NCI-H345 treated with DMSO at 0.1 percent for 48 hours (cell line): Measurements from ENCODE around the gene GDPD3.
"Not testable (repeated sequence)": the region's sequence is repeated elsewhere in the genome, so short reads cannot be mapped to it uniquely, and the experiment has no call there.

ENCODE experiments used
- DNase-seq: peaks from one replicate; lab custom pipeline; 2025; ENCODE audit not compliant: unreplicated experiment; lab: John Stamatoyannopoulos, UW

The GDPD3 gene

DNA sequence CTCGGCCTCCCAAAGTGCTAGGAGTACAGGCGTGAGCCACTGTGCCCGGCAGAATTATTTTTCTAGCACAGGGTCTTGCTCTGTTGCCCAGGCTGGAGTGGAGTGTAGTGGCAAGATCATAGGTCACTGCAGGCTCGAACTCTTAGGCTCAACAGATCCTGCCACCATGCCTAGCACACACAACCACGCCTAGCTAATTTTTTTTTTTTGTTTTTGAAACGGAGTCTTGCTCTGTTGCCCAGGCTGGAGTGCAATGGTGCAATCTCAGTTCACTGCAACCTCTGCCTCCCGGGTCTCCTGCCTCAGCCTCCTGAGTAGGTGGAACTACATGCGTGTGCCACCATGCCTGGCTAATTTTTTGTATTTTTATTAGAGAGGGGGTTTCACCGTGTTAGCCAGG, 12.4 kb upstream of the GDPD3 start:
- DNase-seq, result not testable (repeated sequence)

DNA sequence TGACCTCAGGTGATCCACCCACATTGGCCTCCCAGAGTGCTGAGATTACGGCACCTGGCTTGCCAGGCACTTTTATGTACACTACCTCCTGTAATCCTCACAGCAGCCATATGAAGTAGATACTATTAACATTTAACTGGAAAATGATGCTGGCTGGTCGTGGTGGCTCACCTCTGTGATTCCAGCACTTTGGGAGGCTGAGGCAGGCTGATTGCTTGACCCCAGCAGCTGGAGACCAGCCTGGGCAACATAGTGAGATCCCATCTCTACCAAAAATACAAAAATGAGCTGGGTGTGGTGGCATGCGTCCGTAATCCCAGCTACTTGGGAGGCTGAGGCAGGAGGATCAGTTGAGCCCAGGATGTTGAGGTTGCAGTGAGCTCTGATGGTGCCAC, 11.6 kb upstream of the GDPD3 start:
- no peak for DNase-seq

DNA sequence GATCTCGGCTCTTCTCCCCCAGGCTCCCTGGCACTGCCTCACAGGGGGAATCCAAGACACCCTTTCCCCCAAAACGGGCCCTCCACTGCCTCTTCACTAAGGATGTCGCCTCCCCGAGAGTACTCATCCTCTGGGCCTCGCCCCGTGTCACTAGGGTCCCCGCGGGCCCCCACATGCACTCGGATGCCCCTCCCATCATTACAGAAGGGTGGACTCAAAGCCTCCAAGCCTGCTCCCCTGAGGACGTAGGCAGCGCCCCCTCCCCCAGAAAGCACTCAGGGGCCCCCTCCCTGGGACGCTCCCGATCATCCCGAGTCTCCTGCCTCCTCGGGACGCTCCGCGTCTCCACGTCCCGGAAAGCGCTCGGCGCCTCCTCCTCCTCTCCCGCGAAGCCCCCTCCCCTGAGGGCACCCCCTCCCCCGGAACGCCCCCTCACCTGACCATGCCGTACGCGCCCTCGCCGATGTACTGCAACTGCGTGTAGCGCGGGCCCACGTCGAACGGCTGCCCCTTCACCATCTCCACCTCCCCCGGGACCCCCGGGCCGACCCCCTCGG, 9.3 kb upstream of the GDPD3 start:
- no peak for DNase-seq

DNA sequence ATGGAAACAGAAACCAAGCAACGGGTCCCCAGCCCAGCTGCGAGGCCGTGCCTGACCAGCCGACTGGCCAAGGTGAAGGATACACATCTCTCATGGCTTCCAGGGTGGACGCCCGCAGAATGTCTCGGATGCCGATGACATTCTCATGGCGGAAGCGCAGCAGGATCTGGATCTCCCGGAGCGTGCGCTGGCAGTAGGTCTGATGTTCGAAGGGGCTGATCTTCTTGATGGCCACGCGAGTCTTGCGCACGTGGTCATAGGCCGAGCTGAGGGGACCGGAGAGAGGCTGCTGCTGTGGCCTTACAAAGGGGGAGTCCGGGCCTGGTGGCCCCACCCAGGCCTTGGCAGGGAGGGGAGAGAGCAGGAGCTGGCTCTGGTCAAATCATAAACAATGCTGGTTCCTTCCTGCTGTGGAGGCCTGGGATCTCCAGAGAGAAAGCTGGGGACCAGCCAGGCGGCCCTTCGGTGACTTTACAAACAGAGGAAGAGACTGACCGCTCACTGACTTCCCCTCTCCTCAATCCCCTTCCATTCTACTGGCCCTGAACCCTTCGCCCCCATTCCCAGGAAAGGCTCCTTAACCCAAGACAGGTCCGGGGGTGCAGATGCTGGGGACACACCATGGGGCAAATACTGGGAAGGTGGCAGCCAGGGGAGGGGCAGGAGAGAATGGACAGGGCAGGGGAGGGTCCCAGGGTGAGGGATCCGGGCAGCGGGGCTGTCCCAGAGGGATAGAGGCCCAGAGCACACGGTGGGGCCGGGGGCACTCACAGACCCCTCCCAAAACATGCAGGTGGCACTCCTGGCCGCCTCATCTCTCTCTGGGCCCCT, 8.6 kb upstream of the GDPD3 start:
- no peak for DNase-seq

DNA sequence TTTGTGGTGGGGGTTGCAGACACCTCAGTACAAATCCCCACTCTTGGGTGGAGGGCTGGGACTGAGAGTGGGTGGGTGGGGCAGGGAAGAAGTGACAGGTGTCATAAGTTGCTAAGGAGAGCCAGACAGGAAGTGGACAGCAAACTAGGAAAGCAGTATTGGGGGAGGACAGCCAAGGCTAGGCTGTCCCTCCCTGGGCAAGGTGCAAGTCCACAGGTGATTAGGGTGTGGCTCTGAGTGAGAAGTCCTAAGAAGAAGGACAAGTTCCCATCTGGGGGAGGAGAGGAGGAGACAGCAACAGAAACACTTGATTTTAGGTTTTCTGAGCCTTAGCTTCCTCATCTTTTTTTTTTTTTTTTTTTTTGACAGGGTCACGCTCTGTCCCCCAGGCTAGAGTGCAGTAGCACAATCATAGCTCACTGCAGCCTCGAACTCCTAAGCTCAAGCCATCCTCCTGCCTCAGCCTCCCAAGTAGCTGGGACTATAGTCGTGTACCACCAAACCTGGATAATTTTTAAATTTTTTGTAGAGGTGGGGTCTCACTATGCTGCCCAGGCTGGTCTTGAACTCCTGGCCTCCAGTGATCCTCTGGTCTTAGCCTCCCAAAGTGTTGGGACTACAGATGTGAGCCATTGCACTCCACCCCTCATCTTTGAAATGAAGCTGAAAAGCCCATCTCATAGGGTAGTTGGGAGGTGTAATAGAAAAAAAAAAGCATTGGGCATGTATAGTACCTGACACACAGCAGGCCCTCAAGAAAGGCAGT, 7.2 kb upstream of the GDPD3 start:
- DNase-seq, result no peak

DNA sequence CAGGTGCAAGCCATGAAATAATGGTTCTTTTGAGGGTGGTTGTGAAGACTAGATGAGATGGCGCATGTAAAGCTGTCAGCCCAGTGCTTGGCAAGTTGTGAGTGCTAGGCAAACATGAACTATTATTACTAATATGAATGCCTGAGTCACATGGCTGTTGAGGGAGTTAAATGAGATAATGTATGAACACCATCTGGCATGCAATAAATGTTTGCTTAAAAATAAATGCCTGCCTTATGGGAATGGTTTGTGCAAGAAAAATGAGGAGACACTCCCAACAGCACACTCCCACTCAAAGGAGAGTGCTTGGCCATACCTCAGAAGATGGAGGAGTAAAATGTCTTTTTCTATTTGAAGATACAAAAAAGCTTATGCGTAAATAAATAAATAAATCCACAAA, 6.1 kb upstream of the GDPD3 start:
- DNase-seq, result no peak

DNA sequence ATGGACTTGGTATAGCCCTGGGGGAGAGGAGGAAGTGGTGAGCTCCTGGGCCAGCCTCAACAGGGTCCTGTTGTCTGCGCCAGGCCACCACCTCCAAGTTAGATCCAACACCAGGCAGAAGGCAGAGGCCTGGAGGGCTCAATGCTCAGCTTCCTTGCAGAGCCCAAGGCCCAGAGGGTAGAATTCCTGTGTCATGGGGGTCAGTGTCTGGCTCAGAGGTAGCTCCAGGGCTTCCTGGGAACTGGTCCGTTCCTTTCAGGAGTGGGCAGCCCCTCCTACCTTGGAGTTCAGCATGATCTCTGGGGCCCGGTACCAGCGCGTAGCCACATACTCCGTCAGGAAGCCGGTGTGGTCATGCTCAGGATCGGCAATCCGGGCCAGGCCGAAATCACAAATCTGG, 4.4 kb upstream of the GDPD3 start:
- DNase-seq, result no peak

DNA sequence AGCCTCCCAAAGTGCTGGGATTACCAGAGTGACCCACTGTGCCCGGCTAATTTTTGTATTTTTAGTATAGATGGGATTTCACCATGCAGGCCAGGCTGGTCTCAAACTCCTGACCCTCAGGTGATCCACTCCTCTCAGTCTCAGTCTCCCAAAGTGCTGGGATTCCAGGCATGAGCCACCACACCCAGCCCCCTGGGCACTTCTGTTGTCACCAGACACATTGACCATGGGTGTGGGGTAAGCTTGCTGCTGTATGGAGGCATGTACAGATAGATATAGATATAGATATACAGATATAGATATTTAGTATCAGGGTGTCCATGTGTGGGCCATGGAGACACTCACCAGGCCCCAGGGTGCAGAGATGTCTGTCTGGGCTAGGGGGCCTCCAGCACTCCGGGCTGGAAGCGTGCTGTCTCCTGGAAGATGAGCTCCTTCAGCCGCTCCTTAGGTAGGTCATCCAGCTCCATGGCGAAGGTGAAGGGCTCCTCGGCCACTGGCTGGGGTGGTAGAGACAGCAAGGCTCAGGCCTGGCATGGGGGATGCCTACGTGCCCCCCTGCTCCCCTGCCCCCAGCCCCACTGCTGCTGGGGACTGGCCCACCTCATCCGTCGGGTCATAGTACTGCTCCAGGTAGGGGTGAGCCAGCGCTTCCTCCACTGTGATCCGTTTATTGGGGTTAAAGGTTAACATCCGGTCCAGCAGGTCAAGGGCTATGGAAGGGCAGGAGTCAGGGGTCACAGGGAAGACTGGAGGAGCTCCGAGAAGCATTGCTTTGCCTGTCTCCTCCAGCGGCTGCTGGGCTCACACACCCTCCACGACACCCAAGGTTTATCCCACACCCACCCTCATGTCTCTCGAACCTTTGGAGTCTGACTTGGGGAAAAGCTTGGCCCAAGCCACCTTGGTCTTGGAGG, 3.2 kb upstream of the GDPD3 start:
- no peak for DNase-seq

DNA sequence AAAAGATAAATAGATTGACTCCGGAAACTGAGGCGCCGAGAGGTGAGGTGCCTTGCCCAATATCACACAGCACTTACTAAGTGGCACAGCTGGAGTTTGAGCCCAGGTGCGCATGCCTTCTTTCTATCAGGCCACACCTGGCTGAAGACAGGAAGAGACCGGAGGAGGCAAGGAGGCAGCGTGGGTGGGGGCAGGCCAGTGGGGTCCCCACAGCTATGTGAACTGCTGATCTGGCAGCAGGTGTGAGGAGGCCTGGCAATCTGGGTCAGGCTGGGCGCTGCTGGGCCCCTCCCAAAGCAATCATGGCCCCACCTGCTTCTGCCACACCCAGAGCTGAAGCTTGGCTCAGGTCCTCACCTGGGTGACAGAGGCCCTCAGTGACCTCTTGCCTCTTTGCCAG, 1.9 kb upstream of the GDPD3 start:
- DNase-seq, result no peak

DNA sequence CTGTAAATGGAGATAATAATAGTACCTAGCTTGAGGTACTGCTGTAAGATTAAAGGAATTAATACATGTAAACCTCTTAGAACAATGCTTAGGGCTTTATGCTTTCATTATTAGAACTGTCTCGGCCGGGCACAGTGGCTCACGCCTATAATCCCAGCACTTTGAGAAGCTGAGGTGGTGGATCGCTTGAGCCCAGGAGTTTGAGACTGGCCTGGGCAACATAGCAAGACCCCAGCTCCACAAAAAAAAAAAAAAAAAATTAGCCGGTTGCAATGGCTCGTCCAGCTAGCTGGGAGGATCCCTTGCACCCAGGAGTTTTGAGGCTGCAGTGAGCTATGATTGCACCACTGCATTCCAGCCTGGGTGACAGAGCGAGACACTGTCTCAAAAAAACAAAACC, 1.5 kb upstream of the GDPD3 start:
- not testable (repeated sequence) for DNase-seq

DNA sequence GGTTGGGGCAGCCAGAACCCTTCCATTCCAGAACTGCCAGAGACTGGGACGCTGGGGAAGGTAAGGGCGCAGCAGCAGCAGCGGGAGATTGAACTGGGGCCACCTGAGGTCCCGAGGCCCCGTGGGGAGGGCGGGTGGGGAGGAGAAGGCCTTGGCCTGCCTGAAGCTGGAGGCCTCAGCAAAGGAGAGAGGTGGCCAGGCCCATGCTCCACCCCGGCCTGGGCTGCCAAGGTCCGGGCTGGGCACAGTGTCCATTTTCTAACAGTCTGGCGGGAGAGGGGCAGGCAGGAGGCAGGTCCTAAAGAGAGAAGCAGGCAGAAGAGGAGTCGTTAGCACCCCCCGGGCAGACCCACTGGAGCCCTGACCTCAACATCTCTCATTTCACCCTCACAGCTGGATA, 1.1 kb upstream of the GDPD3 start:
- no peak for DNase-seq

DNA sequence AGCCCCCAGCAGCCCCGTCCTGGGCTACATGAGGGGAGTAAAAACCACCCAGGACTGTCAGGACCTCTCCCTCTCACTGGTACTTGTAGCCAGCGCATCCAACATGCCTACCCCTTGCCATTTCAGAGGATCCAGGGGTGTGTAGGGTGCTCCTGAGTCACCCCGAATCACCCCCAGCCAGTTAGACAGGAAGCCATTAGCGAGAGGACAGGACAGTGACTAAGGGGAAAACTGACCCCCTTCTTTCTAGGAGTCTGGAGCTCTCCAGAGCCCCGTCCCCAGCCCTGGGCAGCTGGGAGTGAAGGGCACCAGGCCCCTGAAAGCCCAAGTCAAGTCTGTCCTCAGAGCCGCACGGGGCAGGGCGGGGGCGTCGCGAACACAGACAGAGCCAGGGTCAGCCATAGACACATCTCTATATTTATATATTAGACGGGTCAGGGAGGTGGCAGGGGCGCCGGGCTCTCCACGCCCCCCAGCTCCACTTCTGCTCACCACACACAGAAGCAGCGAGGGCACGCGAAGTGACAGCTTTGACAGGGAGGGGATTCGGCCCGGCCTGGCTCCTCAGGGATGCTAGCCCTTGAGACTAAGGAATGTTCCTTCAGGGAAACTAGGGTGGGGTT, 485 bp upstream of the GDPD3 start:
- no peak for DNase-seq

DNA sequence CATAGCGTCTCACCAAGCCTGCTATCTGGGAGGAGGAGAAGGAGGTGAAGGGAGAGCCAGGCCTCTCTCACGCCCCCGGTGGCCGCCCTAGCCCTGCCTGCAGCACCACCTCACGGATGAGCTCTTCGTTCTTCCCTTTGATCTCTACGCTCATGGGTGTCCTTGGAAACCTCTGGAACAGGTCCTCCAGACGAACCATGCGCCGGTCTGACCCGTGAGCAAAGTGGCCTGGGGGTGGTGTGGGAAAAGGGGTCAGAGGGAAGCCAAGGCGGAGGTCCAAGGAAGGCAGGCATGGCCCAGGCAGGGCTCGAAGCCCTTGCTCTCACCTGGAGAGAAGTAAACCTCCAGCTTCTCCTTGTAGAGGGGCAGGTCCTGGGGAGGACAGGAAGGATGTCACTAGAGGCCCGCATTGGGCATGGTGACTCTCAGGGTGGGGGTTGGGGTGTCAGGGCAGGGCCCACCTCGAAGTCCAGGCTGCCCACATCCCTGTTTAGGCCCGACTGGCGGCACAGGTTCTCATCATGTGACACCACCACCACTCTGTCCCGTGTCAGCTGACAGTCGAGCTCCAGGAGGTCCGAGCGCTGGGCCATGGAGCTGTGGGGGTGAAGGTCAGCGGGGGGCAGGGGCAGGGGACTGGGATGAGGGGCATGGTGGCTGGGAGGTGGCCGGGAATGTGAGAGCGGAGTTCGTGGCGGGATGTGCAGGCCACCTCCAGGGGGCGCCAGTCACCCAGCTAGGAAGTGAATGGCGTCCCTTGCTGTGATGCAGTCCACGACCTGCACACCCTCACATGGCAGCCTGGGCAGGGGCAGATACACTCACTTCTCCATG, 923 bp downstream of the GDPD3 start:
- peak; percentile 11 for DNase-seq

DNA sequence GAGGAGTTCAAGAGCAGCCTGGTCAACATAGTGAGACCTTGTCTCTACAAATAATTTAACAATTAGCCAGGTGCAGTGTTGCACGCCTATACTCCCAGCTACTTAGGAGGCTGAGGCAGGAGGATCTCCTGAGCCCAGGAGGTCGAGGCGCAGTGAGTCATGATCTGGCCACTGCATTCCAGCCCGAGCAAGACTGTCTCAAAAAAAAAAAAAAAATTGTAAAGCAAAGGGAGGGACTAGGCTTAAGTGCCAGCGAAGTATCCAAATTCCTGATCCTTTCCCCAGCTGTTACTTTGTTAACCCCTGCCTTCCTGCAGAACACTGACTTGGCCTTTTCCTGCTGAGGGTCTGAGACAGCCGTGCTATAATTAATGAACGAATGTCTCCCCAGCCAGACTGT, 2.7 kb downstream of the GDPD3 start:
- no peak for DNase-seq

DNA sequence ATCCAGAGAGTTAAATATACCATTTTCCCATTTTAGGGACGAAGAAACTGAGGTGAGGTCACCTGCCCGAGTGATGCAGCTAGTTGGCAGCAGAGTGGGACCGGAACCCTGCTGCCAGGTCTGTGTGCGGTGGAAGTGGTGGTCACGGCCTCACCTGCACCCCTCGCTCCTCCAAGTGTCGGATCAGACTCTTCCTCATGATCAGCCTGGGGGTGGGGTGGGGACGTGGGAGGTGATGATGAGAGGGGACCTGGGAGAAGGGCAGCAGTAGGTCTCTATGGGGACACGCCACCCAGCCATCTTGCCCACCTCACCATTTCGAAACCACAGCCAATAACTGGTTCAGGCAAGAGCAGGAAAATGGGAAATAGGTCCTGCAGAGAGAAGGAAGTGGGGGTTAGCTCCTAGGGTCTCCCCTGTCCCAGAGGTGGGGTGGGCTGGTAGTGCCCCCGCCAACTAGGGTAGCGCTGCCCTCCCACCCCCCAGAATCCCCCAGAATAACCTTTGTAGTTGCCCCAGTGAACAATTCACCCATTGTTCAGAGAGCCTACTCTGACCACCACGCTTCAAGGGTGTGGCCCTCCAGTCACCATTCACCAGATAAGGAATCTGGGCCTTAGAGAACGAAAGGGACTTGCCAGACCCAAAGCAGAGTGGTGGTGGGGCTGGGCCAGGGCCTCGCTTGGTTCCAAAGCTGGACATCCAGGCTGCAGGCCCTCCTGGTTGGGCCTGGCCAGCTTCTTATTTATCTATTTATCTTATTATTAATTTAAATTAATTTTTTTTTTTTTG, 5.1 kb downstream of the GDPD3 start:
- DNase-seq, result no peak

DNA sequence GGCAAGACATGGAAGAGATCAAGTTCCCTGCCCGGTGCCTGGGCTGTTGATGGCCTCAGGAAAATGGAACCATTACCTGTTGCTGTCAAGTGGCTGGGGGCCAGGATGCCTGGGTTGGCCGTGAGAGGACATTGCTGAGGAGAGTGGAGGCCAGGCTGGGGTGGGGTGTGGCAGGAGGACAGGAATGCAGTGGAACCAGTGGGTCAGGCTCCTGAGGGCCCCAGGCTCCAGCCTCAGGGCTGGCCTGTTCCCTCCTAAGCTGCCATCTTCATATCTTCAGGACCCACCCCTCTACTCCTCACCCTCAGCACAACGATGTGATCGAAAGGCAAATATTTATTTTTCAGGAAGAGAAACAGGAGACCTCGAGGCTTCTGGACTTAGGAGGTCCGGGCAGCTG, 8.8 kb downstream of the GDPD3 start:
- DNase-seq, result no peak

DNA sequence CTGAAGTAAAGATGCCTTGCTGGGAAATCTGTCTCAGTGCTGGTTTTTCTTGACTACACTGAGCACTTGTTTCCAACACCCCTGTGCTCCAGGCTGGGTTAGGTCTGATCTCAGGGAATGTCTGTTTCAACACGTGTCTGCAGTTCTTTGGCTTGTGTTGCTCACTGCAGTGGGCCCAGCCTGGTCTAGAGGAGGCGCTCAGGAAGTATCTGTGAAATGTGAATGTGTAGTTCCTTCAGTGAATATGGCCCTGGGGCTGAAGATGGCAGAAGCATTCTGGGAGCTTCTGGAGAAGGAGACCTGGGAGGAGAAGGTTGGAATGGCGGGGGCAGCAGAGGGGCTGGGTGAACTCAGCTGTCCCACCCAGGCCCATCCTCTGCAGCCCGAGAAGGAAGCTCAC, 9.2 kb downstream of the GDPD3 start:
- no peak for DNase-seq

DNA sequence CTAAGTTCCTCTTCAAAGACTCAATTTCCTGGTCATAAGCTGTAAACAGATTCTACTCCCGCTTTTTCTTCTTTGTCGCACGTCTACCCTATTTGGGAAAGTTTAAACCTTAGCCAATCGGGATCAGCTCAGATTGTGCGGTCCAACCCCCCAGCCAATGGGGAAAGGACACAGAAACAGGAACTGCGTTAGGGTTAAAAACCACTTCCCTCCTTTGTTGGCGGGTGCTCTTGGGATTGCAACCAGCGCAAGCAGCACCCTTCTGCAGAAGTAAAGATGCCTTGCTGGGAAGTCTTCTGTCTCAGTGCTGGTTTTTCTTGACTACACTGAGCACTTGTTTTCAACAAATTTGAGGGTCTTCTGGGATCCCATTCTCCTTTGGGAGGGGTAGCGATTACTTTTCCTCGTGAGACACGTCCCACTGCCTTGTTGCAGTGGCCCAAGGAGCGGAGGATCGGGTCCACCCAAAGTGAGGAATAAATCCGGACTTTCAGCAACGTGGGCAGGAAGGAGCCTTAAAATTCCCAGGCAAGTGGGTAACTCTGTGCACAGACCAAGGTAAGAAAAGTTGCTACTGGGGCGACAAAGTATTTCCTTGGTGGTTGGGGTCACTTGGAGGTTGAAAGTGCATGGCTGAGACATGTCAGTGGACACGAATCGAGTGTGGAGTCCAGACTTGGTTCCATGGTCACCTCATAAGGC, 16.3 kb downstream of the GDPD3 start:
- no peak for DNase-seq
